ENCODE data around the gene TPGS1. TPM values are rescaled to one million over a fixed set of nuclear protein-coding genes. Genes with fewer than 3 reads are reported as not detected.

Gene TPGS1
- 4.2 and 4.8 TPM in 2 replicates for polyA plus RNA-seq (2013)

DNA sequence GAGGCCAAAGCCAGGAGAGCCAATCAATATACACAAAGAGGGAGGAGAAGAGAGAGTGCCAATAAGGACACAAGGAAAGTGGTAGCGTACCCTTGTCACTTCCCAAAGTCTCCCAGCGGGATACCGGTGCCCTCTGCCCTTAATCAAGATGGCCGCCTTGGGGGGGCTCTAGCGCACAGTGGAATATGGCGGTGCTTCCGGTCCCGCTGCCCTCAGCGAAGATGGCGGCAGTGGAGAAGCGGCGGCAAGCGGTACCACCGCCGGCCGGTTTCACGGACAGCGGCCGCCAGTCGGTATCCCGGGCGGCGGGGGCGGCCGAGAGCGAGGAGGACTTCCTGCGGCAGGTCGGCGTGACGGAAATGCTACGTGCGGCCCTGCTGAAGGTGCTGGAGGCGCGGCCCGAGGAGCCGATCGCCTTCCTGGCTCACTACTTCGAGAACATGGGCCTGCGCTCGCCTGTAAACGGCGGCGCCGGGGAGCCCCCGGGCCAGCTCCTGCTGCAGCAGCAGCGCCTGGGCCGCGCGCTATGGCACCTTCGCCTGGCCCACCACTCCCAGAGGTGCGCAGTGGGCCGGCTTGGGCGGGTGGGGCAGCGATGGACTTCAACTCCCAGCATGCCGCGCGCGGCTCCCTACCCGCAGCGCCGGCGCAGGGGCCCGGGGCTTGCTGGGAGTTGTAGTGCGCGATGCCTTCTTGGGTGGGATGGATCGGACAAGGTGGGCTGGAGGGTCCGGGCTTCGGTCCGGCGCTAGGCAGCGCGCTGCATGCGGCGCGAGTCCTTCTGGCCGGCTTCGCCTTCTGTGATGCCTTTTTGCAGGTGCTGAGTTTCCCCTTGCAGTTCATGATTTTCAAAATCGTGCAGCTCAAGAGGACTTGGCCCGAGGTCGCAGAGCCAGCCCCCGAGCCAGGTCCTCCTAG lies at the start of gene TPGS1:
TPGS1 (plus strand) TSS at position 212 of the 918 bp plus-strand sequence; CDS start at position 222, 10 bp downstream.
- no CpG with 5 or more reads among the region's 81 CpGs for WGBS (ENCODE audit: extremely low coverage, insufficient coverage, insufficient read length)
- peak within 1 kb of the TSS; percentile 95 for H3K4me3 ChIP-seq (ENCODE audit: low read depth, low read length)
- H3K9ac ChIP-seq (ENCODE audit: low read length) = peak within 1 kb of the TSS; percentile 60
- peak within 1 kb of the TSS; percentile 98 for H2AFZ ChIP-seq (ENCODE audit: insufficient read depth, low read length, poor library complexity)
- peak within 1 kb of the TSS; percentile 96 for H3K18ac ChIP-seq (ENCODE audit: low read length)
- H3K4me1 ChIP-seq (ENCODE audit: control insufficient read depth in 1 of 2, insufficient read depth in 2 of 2, low read length in 2 of 2) = peaks cover 18 to 27% of the 10 kb centered on the region in 2 experiments
- H3K23ac ChIP-seq (ENCODE audit: low read length) = no peak within 1 kb of the TSS
- peaks cover 5% of the 10 kb centered on the region for H3K79me2 ChIP-seq (ENCODE audit: control insufficient read depth, insufficient read depth, low read length, poor library complexity)
- peak within 1 kb of the TSS; percentile 99 for H4K8ac ChIP-seq (ENCODE audit: low read depth, low read length)
- peak within 1 kb of the TSS; percentile 95 for H2AK5ac ChIP-seq (ENCODE audit: low read length)
- H3K79me1 ChIP-seq (ENCODE audit: low read length) = peaks cover 17% of the 10 kb centered on the region
- H2BK12ac ChIP-seq (ENCODE audit: low read length) = no peak within 1 kb of the TSS
- peak within 1 kb of the TSS; percentile 98 for H4K12ac ChIP-seq (ENCODE audit: low read depth, low read length)
- peaks cover 3% of the 10 kb centered on the region for H3K9me3 ChIP-seq (ENCODE audit: insufficient read depth, low read depth, low read length)
- H3K27me3 ChIP-seq (ENCODE audit: insufficient read depth, low read length) = no peaks in the 10 kb centered on the region
- peak within 1 kb of the TSS; percentile 98 for H4K91ac ChIP-seq (ENCODE audit: low read depth, low read length)
- peak within 1 kb of the TSS; percentile 95 for H2BK120ac ChIP-seq (ENCODE audit: insufficient read depth, low read length, poor library complexity)
- DNase-seq = peak; percentile 99 to 100
- H3K36me3 ChIP-seq (ENCODE audit: control insufficient read depth in 1 of 2, insufficient read depth in 2 of 2, low read length in 2 of 2) = peaks cover 3 to 7% of the 10 kb centered on the region in 2 experiments
- H3K14ac ChIP-seq (ENCODE audit: low read length) = peak within 1 kb of the TSS; percentile 98
- H3K4me2 ChIP-seq (ENCODE audit: low read length) = peak within 1 kb of the TSS; percentile 98
- peak within 1 kb of the TSS; percentile 77 for H3K27ac ChIP-seq (ENCODE audit: low read depth, low read length)
- H3K4ac ChIP-seq (ENCODE audit: low read depth, low read length) = peak within 1 kb of the TSS; percentile 65
- peak within 1 kb of the TSS; percentile 68 for H2BK5ac ChIP-seq (ENCODE audit: low read depth, low read length, poor library complexity)

DNA sequence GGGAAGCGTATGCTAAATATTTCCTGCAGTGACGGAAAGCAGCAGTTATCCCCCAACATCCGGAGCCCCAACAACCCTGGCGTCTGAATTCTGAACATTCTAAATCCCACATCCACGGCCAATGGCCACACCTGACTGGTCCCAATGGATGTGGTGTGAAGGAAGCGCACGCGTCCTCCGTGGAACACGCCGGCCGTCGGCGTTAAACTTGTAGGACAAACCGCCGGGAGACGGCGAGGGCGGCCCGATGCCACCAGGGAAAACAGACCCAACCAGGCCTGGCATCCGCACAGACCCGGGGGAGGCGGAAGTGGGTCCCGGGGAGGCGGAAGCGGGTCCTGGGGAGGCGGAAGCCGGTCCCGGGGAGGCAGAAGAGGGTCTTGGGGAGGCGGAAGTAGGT lies 49.7 kb upstream of the TPGS1 start:
- no peak overlapping the region for H3K18ac ChIP-seq (ENCODE audit: low read length)
- no peak overlapping the region for H3K9ac ChIP-seq (ENCODE audit: low read length)
- H3K27me3 ChIP-seq (ENCODE audit: insufficient read depth, low read length) = peaks cover 5% of the 10 kb centered on the region
- DNase-seq = no peak
- no peak overlapping the region for H2BK120ac ChIP-seq (ENCODE audit: insufficient read depth, low read length, poor library complexity)
- H3K79me1 ChIP-seq (ENCODE audit: low read length) = peaks cover 7% of the 10 kb centered on the region
- no peak overlapping the region for H4K12ac ChIP-seq (ENCODE audit: low read depth, low read length)
- H2AFZ ChIP-seq (ENCODE audit: insufficient read depth, low read length, poor library complexity) = no peak overlapping the region
- no peak overlapping the region for H3K23ac ChIP-seq (ENCODE audit: low read length)
- no peak overlapping the region for H3K4ac ChIP-seq (ENCODE audit: low read depth, low read length)
- H2BK5ac ChIP-seq (ENCODE audit: low read depth, low read length, poor library complexity) = no peak overlapping the region
- H2AK5ac ChIP-seq (ENCODE audit: low read length) = no peak overlapping the region
- H4K91ac ChIP-seq (ENCODE audit: low read depth, low read length) = no peak overlapping the region
- H3K4me3 ChIP-seq (ENCODE audit: low read depth, low read length) = no peak overlapping the region
- no peak overlapping the region for H2BK12ac ChIP-seq (ENCODE audit: low read length)
- H3K36me3 ChIP-seq (ENCODE audit: control insufficient read depth in 1 of 2, insufficient read depth in 2 of 2, low read length in 2 of 2) = peaks cover 2 to 10% of the 10 kb centered on the region in 2 experiments
- H3K79me2 ChIP-seq (ENCODE audit: control insufficient read depth, insufficient read depth, low read length, poor library complexity) = no peaks in the 10 kb centered on the region
- H4K8ac ChIP-seq (ENCODE audit: low read depth, low read length) = no peak overlapping the region
- H3K27ac ChIP-seq (ENCODE audit: low read depth, low read length) = no peak overlapping the region
- peaks cover 4% of the 10 kb centered on the region for H3K9me3 ChIP-seq (ENCODE audit: insufficient read depth, low read depth, low read length)
- no peak overlapping the region for H3K4me2 ChIP-seq (ENCODE audit: low read length)
- no CpG with 5 or more reads among the region's 30 CpGs for WGBS (ENCODE audit: extremely low coverage, insufficient coverage, insufficient read length)
- no peak overlapping the region for H3K14ac ChIP-seq (ENCODE audit: low read length)
- H3K4me1 ChIP-seq (ENCODE audit: control insufficient read depth in 1 of 2, insufficient read depth in 2 of 2, low read length in 2 of 2) = peaks cover 2 to 6% of the 10 kb centered on the region in 2 experiments

DNA sequence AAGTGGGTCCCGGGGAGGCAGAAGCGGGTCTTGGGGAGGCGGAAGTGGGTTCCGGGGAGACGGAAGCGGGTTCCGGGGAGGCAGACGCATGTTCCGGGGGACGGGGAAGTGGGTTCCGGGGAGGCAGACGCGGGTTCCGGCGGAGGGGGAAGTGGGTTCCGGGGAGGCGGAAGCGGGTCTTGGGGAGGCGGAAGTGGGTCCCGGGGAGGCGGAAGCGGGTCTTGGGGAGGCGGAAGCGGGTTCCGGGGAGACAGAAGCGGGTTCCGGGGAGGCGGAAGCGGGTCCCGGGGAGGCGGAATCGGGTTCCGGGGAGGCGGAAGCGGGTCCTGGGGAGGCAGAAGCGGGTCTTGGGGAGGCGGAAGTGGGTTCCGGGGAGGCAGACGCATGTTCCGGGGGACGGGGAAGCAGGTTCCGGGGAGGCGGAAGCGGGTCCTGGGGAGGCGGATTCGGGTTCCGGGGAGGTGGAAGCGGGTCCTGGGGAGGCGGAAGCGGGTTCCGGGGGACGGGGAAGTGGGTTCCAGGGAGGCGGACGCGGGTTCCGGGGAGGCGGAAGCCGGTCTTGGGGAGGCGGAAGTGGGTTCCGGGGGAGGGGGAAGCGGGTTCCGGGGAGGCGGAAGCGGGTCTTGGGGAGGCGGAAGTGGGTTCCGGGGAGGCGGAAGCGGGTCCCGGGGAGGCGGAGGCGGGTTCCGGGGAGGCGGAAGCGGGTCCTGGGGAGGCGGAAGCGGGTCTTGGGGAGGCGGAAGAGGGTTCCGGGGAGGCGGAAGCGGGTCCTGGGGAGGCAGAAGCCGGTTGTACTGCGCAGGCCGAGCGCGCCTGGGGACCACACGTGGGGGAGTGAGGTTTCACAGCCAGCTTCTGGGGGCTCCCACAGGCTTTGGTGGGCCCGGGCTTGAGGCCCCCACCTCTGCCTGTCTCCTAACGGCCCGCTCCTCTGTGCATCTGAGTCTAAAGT lies 48.9 kb upstream of the TPGS1 start:
- Histone ChIP-seq H3K4me1 (ENCODE audit: control insufficient read depth in 1 of 2, insufficient read depth in 2 of 2, low read length in 2 of 2) (peaks cover 2 to 6% of the 10 kb centered on the region in 2 experiments), H2BK5ac (ENCODE audit: low read depth, low read length, poor library complexity) (no peak overlapping the region), H2BK120ac (ENCODE audit: insufficient read depth, low read length, poor library complexity) (no peak overlapping the region), H4K8ac (ENCODE audit: low read depth, low read length) (no peak overlapping the region), H3K18ac (ENCODE audit: low read length) (no peak overlapping the region), H3K36me3 (ENCODE audit: control insufficient read depth in 1 of 2, insufficient read depth in 2 of 2, low read length in 2 of 2) (peaks cover 2 to 8% of the 10 kb centered on the region in 2 experiments), H3K4ac (ENCODE audit: low read depth, low read length) (no peak overlapping the region), H3K27ac (ENCODE audit: low read depth, low read length) (no peak overlapping the region), H3K14ac (ENCODE audit: low read length) (no peak overlapping the region), H3K9me3 (ENCODE audit: insufficient read depth, low read depth, low read length) (peaks cover 4% of the 10 kb centered on the region), H3K23ac (ENCODE audit: low read length) (no peak overlapping the region), H3K4me2 (ENCODE audit: low read length) (no peak overlapping the region), H2AFZ (ENCODE audit: insufficient read depth, low read length, poor library complexity) (no peak overlapping the region), H3K27me3 (ENCODE audit: insufficient read depth, low read length) (peaks cover 5% of the 10 kb centered on the region), H2BK12ac (ENCODE audit: low read length) (no peak overlapping the region), H3K9ac (ENCODE audit: low read length) (no peak overlapping the region), H4K91ac (ENCODE audit: low read depth, low read length) (no peak overlapping the region), H4K12ac (ENCODE audit: low read depth, low read length) (no peak overlapping the region), H2AK5ac (ENCODE audit: low read length) (no peak overlapping the region), H3K79me2 (ENCODE audit: control insufficient read depth, insufficient read depth, low read length, poor library complexity) (no peaks in the 10 kb centered on the region), H3K4me3 (ENCODE audit: low read depth, low read length) (no peak overlapping the region), H3K79me1 (ENCODE audit: low read length) (peaks cover 7% of the 10 kb centered on the region)
- no peak for DNase-seq
- no CpG with 5 or more reads among the region's 89 CpGs for WGBS (ENCODE audit: extremely low coverage, insufficient coverage, insufficient read length)
